GM21528 (cell line): ENCODE results near the gene CACNA2D2.
A peak's percentile ranks its signal among the peaks of the same experiment; 100 is the strongest.

Experiments
- ATAC-seq: cut with Tn5 transposase; IDR thresholded peaks from one replicate; pipeline ENCODE4 v1.9.1; 2021; ENCODE audit warnings: mild to moderate bottlenecking, moderate library complexity; ENCODE audit not compliant: unreplicated experiment, low FRiP score

CACNA2D2 gene

DNA sequence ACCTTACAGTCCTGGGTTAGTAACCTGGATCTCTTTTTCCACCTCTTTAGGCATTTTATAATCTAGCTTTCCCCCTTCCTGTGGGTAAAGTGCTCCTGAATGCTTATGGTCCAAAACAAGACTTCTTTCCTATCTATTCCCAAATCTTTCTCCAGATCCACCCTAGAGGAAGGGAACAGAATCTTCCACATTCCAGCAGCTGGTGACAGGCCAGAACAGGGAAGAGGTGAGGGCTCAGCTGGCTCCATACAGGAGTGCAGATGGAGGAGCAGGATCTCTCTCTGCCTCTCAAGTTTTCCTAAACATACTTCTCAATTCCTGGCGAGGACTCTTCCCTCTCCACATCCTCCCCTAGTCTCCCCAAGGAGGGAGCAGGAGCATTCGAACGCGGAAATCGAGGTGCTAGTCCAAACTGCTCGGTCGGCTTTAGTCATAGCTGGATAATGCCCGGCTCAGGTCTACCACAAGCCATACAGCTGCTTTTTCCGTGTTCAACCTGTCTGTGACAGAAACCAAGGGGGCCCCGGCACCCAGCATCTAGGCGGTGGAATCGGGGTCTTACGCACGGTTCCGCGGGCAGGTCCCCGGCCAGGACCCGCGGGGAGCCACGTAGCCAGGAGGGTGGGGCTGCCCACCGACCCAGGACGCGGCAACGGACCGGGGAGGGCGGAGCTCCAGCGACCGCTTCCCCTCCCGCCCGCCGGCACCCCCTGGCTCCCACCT is 166.8 kb downstream of the CACNA2D2 start:
- ATAC-seq = peak; percentile 30

DNA sequence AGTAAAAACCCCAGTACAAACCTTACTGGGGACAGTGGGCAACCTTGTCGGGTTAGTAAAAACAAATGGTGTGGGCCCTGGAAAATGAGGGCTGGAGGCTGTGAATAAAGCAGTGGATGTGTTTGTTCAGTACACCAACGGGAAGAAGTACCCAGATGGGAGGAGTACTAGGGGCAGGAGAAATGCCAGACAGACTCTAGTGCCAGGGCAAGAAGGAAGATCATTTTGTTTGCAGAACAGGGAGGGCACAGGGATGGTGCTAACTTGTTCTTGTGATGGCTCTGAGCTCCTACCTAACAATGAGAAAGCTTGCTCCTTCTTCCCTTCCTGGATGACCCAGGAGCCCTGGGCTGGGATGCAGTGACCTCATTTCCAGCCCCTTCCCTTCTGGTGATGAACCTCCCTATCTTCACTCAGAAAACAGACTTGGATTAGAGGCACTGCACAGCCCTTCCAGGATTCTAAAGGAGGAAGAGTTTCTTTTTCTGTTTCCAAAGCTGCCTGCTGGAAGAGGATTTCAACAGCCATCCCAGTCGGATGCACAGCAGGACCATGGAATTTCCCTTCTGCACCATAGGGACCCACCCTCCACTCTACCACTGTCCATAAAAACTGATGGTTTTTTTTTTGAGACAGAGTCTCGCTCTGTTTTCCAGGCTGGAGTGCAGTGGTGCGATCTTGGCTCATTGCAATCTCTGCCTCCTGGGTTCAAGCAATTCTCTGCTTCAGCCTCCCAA is 168.9 kb downstream of the CACNA2D2 start:
- ATAC-seq = no peak

DNA sequence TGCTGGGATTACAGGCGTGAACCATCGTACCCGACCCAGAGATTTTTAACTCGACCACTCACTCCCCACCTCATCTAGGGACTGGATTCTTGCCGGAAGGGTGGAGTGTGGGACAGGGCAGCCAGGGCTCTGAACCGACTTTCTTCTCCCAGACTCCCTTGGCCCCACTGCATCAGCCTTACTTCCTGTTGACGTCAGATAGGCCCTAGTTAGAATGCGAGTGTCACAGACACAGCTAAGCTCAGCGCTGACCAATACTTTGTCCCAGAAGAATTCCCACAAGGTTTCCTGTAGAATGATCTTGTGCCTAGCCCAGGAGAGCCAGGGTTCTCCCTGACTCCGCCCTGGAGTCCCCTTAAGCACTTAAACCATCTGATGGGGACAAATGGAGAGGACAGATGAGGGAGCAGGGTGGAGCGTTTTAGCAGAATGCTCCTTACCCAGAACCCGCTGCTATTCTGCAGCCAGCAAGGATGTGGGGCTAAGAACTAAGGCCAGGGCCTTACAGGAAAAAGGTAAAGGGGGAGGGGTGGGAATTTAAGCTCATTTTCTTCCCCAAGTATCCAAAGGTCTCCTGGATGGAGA is 169.6 kb downstream of the CACNA2D2 start:
- ATAC-seq = no peak

DNA sequence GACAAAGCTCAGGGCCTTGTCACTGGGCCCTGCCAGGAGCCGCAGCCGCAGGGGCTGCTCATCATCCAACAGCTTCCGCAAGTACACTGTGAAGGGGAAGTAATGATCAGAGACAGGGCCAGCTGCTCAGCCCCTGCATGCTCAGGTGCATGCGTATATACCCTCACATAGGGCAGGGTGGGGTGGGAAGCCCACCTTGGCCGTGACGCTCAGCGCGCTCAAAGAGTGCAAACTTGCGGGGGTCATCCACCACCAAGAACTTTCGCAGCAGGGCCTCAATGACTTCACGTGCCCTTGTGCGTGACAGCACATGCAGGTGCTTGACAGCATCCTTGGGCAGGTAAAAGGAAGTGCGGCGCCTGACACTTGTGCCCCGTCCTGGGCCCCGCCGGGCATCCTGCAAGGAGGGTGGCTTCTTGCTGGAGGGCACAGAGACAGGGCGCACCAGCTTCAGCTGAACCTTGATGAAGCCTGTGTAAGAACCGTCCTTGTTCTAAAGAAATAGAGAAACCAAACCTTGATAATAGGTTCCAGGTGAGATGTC is 172.0 kb downstream of the CACNA2D2 start:
- ATAC-seq = no peak

DNA sequence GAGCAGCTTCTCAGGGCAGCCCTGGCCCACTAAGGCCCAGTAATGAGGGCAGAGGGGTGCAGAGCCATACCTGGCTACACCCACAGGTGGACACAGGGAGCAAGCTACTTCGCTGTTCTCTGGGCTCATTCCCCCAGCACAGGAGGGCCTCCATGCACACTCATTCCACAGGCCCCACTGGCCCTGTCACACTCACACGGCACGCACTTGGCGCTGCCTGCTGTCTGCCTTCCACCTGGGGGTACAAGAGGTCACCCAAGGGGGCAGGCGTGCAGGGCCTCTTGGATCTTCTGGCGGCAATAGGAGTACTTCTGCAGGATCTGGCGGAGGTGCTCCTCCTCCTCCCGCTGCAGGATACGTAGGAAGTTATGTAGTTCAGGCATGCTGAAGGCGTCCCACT is 173.1 kb downstream of the CACNA2D2 start:
- ATAC-seq = no peak

DNA sequence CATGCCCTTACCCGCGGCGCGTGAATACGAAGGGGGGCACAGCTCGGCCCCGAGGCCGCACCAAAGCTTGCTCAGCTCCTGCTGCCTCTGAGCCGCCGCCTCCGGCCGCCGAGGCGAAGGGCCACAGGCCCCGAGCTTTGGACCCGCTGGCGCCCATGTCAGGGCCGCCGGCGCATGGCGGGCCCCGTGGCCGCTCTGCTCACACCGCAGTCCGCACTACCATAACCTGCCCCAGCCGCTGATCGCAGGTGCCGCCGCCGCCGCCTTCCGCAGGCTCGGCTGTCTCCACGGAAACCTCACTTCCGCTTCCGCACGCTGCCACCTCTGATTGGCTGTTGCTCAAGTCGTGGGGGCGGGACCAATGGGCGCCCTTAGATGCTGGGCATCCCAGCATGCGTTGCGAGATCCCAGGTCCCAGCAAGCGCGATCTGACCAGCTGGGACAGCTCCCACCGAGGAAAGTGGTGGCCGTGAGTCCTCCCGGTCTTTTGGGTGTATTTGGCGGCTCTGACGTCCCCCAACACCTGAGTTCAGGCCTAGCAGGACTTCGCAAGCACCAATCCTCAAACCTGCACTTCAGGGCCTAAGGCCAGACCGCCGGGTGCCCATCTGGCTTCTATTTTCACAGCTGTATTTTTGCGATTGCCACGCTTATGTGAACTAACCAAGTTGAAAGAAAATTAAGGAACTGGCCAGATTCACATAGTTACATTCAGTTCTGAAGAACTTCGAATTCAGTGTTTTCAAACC is 175.3 kb downstream of the CACNA2D2 start, which contains the start of gene TUSC2:
TUSC2 (minus strand) TSS at position 281 of the 749 bp plus-strand sequence; CDS start at position 157, 124 bp downstream.
- ATAC-seq = peak; percentile 74

DNA sequence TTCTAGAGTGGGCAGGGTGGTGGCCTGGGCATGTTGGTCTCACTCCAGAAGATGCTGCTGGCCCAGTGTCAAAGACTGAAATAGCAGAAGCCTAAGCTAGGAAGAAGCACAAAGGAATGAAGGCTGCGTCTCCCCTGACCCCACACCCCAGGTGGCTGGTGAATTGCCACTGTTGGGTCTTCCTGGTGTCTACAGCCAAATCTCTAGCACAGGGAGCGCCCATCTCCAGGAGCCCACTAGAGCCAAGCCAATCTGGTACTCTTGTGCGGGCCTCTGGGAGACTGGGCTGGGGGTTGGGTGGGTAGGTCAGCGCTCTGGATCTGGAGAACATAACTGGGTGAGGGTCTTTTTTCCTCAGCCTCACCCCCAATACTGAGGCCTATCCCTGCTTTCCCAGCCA is 176.3 kb downstream of the CACNA2D2 start:
- ATAC-seq = no peak

DNA sequence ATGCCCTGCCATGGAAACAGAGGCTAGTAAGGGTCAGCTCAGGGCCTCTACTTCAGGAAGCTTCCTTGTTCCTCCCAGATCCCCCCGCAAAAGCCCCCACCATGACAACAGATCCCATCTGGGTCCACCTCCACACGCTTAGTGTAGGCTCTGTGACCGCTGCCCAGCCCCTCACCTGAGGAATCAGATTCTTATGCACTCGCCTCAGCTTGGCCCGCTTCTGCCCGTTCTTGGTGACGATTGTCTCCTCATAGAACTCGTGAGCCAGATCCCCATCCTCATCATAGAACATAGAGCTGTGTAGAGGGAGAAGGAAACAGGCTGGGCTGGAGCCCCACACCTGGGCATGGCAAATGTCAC is 177.3 kb downstream of the CACNA2D2 start:
- no peak for ATAC-seq

DNA sequence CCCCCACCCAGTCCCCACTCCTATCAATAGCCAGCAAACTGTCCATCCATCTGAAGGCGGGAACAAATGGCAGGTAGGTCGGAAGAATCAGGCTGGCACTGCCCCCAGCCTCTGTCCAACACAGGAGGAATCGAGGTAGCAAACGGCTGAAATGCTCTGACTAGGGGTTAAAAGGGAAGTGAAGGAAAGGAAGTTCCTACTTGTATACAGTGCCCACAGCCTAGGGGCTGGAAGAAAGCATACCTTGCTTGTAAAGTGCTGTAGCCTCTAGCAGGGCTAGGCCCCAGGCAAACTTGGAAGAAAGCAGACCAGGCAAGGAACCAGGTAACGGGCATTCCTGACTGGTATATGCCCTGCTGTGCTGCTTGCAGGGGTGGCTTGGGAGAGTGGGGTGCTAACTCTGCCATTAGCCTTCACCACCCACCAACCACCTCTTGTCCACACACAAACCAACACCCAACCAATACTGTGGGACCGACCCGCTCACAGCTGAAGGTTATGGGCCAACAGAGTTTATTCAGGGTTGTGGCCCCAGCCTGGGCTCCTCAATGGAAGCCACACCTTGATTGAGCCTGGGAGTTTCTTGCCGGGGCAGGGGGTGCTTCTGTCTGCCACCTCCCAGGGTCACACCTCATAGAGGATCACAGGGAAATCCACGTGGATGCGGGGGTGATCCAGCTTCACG is 177.8 kb downstream of the CACNA2D2 start:
- ATAC-seq = no peak

DNA sequence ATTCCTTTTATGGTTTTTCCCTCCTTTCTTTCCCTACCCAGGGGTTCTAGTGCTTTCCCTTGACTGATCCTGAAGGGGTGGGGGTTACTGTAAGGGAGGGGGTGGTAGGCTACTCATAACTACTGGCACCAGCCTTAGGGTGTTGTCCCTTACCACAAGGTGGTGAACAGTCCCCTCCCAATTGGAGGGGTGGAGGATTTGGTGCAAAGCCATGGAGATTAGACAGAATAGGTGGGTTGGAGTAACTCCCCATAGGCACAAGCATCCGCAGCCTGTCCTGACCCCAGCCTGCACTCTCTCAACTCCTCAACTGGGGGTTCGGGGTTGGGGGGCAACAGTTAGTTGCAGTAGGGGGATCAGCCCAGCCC is 178.3 kb downstream of the CACNA2D2 start:
- no peak for ATAC-seq

DNA sequence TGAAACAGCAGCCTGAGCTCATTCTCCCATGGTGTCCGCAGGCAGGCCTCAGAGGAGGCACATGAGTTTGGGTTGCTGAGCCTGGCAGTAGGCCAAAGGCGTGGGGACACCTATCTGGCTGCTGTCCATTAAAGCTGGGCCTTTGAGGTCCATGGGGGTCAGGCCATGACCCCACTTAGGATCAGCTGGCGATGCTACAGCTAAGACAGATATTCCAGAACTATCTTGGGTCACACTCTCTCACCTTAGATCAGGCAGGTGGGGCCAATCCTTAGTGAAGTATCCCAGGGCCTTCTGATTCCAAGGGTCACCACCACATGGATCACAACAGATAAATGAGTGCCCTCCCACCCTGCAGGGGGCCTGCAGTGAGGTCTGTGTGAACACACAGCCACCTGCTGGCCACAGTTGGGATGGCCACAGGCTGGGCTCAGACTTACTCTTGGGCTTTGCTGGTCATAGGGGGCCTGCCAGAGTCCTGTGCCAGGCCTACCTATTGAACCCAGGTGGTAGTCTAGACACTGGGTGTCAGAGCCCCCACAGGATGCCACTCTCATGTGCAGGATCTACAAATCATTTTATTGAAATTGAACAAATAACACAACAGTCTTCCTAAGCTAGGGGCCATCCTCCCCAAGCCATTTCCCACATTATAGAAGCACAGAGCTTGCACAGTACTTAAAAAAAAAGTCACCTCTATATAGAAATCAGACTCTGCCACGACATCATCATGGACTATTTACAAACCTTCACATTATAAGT is 178.9 kb downstream of the CACNA2D2 start:
- ATAC-seq = no peak

DNA sequence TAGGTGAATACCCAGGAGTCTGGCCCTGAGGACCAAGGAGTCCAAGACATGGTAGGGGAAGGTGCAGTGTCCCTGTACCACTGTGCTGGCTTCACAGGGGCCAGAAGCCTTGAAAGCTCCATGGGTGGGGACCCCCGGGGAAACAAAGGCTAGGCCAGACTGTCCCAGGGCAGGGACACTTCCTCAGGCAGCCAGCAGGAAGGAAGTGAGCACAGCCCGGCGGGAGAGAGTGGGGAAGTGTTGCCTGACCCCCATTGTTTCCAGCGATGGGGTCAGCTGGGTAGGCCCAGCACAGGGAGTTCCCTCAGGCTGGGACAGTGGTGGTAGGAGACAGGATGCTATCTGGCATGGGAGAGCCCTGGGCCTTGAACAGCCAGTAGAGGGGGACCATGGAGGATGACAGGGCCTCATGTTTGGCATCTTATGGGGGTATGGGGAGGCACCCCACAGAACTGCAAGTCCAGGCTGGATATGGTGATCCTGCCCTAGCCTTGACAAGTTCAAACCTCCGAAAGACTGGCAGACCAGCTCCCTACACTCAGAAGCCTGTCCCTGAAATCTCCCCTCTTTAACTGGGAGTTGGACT is 179.7 kb downstream of the CACNA2D2 start:
- ATAC-seq = no peak

DNA sequence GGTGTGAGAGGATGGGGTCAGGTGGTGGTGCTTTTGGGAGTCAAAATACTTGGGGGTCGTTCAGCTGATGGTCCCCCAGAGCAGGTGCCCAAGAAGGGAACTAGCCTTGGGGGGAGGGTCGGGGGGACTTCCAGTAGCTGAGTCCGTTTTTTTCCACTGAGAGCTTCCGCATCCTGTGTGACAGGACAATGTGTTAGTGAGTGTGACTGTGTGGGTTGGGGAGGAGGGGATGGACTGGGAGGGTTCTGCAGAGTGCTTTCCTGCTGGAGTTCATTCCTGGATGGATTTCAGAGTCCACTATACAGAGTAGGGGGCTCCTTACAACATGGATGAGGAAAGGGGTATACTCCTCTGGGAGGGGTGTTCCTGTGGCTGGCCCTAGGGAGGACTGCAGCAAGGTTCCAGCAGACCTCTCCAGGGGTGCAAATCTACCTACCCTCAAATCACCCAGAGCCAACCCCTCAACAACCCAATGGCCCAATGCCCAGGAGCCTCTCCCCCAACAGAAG is 180.3 kb downstream of the CACNA2D2 start:
- ATAC-seq = no peak

DNA sequence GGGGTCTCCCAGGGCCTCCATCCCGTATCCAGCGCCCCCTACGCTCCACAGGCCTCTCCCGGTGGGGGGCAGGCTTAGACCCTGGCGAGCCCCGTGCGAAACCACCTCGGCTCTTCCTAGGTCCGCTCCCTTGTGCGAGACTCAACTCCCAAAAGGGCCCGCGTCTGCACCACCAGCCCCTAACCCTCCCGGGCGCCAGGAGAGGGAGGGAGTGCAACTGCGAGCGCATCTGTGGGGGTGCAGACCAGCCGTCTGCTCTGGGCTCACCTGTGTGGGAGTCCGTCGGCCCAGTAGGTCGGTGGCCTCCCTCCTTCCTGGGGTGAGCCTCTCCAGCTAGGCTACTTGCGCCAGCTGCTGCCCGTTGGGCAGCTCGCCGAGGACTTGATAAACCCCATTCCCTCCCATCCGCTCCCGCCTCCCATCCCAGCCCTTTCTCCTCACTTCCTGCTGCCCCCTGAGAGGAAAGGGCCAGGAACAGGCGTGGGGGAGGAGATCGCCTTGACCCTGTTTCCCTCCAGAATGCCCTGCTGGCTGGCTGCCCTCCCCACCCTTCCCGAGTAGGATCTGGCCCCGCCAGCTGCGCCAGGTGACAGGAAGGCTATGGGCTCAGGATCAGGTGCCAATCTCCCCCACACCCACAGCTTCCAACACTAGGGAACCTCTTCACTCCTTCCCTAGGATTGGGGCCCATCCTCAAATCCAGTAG is 180.9 kb downstream of the CACNA2D2 start, which contains the start of gene HYAL2:
HYAL2 (minus strand) TSS at position 360 of the 706 bp plus-strand sequence. CDS start 2,256 bp downstream, outside the sequence.
- no peak for ATAC-seq

DNA sequence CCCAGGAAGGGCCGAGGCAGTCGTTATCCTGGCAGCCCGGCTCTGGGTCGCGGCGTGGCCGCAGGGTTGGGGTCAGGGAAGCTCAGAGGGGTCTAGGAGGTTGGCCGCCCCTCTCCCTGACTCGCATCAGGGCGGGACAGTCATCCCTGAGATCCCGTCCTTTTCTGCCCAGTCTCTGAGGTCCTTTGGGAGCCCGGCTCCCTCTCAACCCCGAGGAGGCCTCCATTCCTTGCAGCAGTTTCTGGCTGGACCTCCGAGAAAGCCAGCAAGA is 181.4 kb downstream of the CACNA2D2 start:
- no peak for ATAC-seq

DNA sequence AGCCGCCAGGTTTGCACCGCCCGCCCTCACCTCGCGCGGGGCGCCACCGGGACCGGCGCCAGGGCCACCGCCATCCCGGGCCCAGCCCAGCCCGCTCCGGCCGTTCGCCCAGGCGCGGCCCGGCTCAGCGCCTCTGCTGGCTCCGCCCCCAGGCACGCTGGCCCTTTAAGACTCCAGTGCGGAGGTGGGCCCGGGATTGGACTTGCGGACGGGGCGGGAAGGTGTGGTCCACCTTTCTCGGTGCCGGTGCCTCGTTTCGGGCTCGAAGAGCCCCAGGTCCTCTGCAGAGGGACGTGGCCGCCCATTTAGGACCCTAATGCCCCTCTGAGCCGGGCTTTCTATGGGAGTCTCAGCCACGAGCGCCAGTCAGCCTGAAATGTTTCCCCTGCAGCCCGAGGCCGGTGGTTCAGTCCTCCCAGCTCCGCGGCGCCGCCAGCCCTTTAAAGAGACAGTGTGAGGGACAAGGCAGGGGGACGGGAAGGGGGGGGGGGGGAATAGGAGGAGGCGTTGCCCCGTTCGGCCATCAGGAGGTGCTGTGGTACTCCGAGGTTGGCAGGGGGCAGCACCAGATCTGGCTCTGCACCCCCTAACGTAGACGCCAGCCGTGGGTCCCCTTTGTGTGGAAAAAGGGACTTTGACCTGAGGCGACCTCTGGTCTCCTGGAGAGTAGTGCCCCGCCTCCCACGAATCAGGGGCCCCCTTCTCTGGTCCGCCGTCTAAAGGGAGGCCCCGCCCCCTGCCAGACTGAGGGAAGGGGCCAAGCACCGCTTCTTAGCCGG is 181.9 kb downstream of the CACNA2D2 start:
- ATAC-seq = peak; percentile 74

DNA sequence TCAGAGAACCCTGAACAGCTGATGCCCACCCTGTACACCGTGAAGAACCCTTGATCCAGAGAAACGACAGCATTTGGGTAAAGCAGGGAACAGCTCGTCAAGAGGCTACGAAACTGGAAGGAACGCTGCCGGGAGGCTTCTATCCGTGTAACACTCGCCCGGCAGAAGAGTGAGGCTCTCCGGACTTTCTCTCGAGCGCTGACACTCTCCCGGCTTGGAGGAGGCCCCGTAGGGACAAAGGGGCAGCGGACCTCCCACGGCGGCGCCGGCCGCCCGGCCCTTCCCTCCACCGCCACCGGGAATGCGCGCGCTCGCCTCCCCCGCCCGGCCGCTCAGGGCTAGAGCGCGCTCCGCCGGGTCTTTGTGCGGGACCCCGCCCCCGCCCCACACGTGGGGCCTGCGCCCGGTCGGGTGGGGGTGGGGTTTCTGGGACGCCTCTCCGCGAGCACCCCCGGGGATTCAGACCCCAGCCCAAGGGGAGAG is 182.5 kb downstream of the CACNA2D2 start:
- ATAC-seq = peak; percentile 41
